Mononuclear cell (primary cell): Measurements from ENCODE around the gene MPP3. TPM values are rescaled to one million over a fixed set of nuclear protein-coding genes. Genes with fewer than 3 reads are reported as not detected.
"Not testable (repeated sequence)": the region's sequence is repeated elsewhere in the genome, so short reads cannot be mapped to it uniquely, and the experiment has no call there.

ENCODE experiments used
- H3K27me3 ChIP-seq: 2 replicates; pipeline ENCODE4 v1.6.0; 2011; ENCODE audit warnings: low read length, control low read depth; ENCODE audit not compliant: insufficient read depth
- H3K4me1 ChIP-seq: 2 replicates; pipeline ENCODE4 v1.5.1; 2011; ENCODE audit warnings: mild to moderate bottlenecking, low read length, control low read depth; ENCODE audit not compliant: insufficient read depth
- H3K4me3 ChIP-seq: 2 replicates; pipeline ENCODE4 v1.5.1; 2011; ENCODE audit warnings: mild to moderate bottlenecking, low read length, moderate library complexity
- H3K9me3 ChIP-seq: 2 replicates; pipeline ENCODE4 v1.5.1; 2011; ENCODE audit warnings: low read depth, mild to moderate bottlenecking, control low read depth, low read length
- total RNA-seq: library from RNA; depleted of rRNA; stranded (reverse); fragments of >200 nt; gene quantifications from one replicate; pipeline ENCODE4 v1.2.3, GENCODE V29; 2012

Gene MPP3
- total RNA-seq, 1 donor: 0.21 TPM

- Histone ChIP-seq H3K9me3 (no peaks in the 10 kb centered on the region), H3K4me3 (no peak overlapping the region), H3K4me1 (peaks cover 7% of the 10 kb centered on the region), H3K27me3 (no peaks in the 10 kb centered on the region)
These were observed 22.1 kb downstream of the MPP3 start for GRCh38 chr17:43810823-43811222.

- Histone ChIP-seq H3K4me1 (peaks cover 6% of the 10 kb centered on the region), H3K27me3 (no peaks in the 10 kb centered on the region), H3K4me3 (no peak overlapping the region), H3K9me3 (no peaks in the 10 kb centered on the region)
These were observed 22.7 kb downstream of the MPP3 start for GRCh38 chr17:43810226-43810715.

GRCh38 chr17:43809121-43809520, 23.8 kb downstream of the MPP3 start:
- H3K9me3 ChIP-seq: no peaks in the 10 kb centered on the region
- no peak overlapping the region for H3K4me3 ChIP-seq
- no peaks in the 10 kb centered on the region for H3K4me1 ChIP-seq
- H3K27me3 ChIP-seq: no peaks in the 10 kb centered on the region

- Histone ChIP-seq H3K4me3 (no peak overlapping the region), H3K4me1 (no peaks in the 10 kb centered on the region), H3K27me3 (peaks cover 2% of the 10 kb centered on the region), H3K9me3 (no peaks in the 10 kb centered on the region)
These were observed 24.9 kb downstream of the MPP3 start for GRCh38 chr17:43808076-43808475.

- Histone ChIP-seq H3K27me3 (peaks cover 5% of the 10 kb centered on the region), H3K4me3 (no peak overlapping the region), H3K4me1 (no peaks in the 10 kb centered on the region), H3K9me3 (no peaks in the 10 kb centered on the region)
These were observed 27.8 kb downstream of the MPP3 start for GRCh38 chr17:43805117-43805516.

GRCh38 chr17:43803758-43804157, 29.2 kb downstream of the MPP3 start:
- Histone ChIP-seq H3K9me3 (no peaks in the 10 kb centered on the region), H3K4me1 (no peaks in the 10 kb centered on the region), H3K4me3 (no peak overlapping the region), H3K27me3 (peaks cover 5% of the 10 kb centered on the region)

GRCh38 chr17:43801844-43802243, 31.1 kb downstream of the MPP3 start:
- Histone ChIP-seq H3K9me3 (no peaks in the 10 kb centered on the region), H3K4me3 (no peak overlapping the region), H3K4me1 (no peaks in the 10 kb centered on the region), H3K27me3 (peaks cover 5% of the 10 kb centered on the region)

GRCh38 chr17:43800736-43801135, 32.2 kb downstream of the MPP3 start:
- Histone ChIP-seq H3K4me3 (no peak overlapping the region), H3K27me3 (peaks cover 5% of the 10 kb centered on the region), H3K4me1 (no peaks in the 10 kb centered on the region), H3K9me3 (no peaks in the 10 kb centered on the region)

- H3K4me3 ChIP-seq: no peak overlapping the region
- no peaks in the 10 kb centered on the region for H3K4me1 ChIP-seq
- no peaks in the 10 kb centered on the region for H3K9me3 ChIP-seq
- peaks cover 5% of the 10 kb centered on the region for H3K27me3 ChIP-seq
These were observed 33.9 kb downstream of the MPP3 start for GRCh38 chr17:43799047-43799446.

GRCh38 chr17:43798024-43798423, 34.9 kb downstream of the MPP3 start:
- not testable (repeated sequence) for H3K27me3 ChIP-seq, H3K4me1 ChIP-seq, H3K4me3 ChIP-seq, H3K9me3 ChIP-seq

GRCh38 chr17:43792668-43793067, 40.3 kb downstream of the MPP3 start:
- H3K4me1 ChIP-seq, H3K4me3 ChIP-seq, H3K27me3 ChIP-seq, H3K9me3 ChIP-seq: not testable (repeated sequence)

- H3K4me3 ChIP-seq: no peak overlapping the region
- H3K9me3 ChIP-seq: no peaks in the 10 kb centered on the region
- peaks cover 11% of the 10 kb centered on the region for H3K4me1 ChIP-seq
- no peaks in the 10 kb centered on the region for H3K27me3 ChIP-seq
These were observed 41.4 kb downstream of the MPP3 start for GRCh38 chr17:43791589-43791988.

GRCh38 chr17:43790311-43790940, 42.5 kb downstream of the MPP3 start:
- H3K9me3 ChIP-seq: no peaks in the 10 kb centered on the region
- H3K4me1 ChIP-seq: peaks cover 11% of the 10 kb centered on the region
- H3K27me3 ChIP-seq: no peaks in the 10 kb centered on the region
- H3K4me3 ChIP-seq: no peak overlapping the region

GRCh38 chr17:43789482-43789881, 43.5 kb downstream of the MPP3 start:
- Histone ChIP-seq H3K9me3 (no peaks in the 10 kb centered on the region), H3K4me1 (peaks cover 11% of the 10 kb centered on the region), H3K4me3 (no peak overlapping the region), H3K27me3 (no peaks in the 10 kb centered on the region)

- no peaks in the 10 kb centered on the region for H3K9me3 ChIP-seq
These were observed 44.4 kb downstream of the MPP3 start for GRCh38 chr17:43788540-43788939.

GRCh38 chr17:43787728-43788127, 45.2 kb downstream of the MPP3 start:
- Histone ChIP-seq H3K9me3 (no peaks in the 10 kb centered on the region), H3K4me3 (no peak overlapping the region), H3K27me3 (no peaks in the 10 kb centered on the region), H3K4me1 (peaks cover 24% of the 10 kb centered on the region)

More at GRCh38 chr17:43788540-43788939, 44.4 kb downstream of the MPP3 start:
- peaks cover 18% of the 10 kb centered on the region for H3K4me1 ChIP-seq
- H3K4me3 ChIP-seq: no peak overlapping the region
- no peaks in the 10 kb centered on the region for H3K27me3 ChIP-seq
